ENCODE results near the gene OR4F15. TPM values are rescaled to one million over a fixed set of nuclear protein-coding genes. Genes with fewer than 3 reads are reported as not detected.

OR4F15 gene
- total and polyA plus RNA-seq, 3 experiments from 2014 or later: not detected

- CTCF ChIA-PET: no interaction called here
- H3K27me3 Mint-ChIP-seq: peaks cover 20 to 51% of the 10 kb centered on the region in 2 donors
These were observed 4.6 kb upstream of the OR4F15 start for GRCh38 chr15:101807345-101807945.

GRCh38 chr15:101808201-101808600 lies 3.8 kb upstream of the OR4F15 start:
- no peak overlapping the region for H3K4me3 ChIP-seq (ENCODE audit: low read length)
- ChIA-PET CTCF (no interaction called here), POLR2A (no interaction called here)
- Mint-ChIP-seq H3K4me1 (no peaks in the 10 kb centered on the region), H3K27me3 (peaks cover 21 to 56% of the 10 kb centered on the region in 2 donors), H3K27ac (no peak overlapping the region), H3K36me3 (no peaks in the 10 kb centered on the region), H3K4me3 (no peak overlapping the region), H3K9me3 (peaks cover 0 to 6% (median 0%) of the 10 kb centered on the region in 5 donors)
- no peaks in the 10 kb centered on the region for H3K4me1 ChIP-seq (ENCODE audit: insufficient read depth, low read length)
- H3K36me3 ChIP-seq (ENCODE audit: insufficient read depth, low read length): no peaks in the 10 kb centered on the region
- DNase-seq: no peak
- H3K9me3 ChIP-seq (ENCODE audit: low read length): no peaks in the 10 kb centered on the region
- no peak overlapping the region for H3K27ac ChIP-seq (ENCODE audit: low read depth, low read length)
- no peaks in the 10 kb centered on the region for H3K27me3 ChIP-seq (ENCODE audit: insufficient read depth, low read length, poor library complexity, severe bottlenecking)

More at GRCh38 chr15:101807345-101807945, 4.6 kb upstream of the OR4F15 start:
- DNase-seq: no peak
- Histone ChIP-seq H3K27ac (ENCODE audit: low read depth, low read length) (no peak overlapping the region), H3K27me3 (ENCODE audit: insufficient read depth, low read length, poor library complexity, severe bottlenecking) (no peaks in the 10 kb centered on the region), H3K9me3 (ENCODE audit: low read length) (no peaks in the 10 kb centered on the region), H3K36me3 (ENCODE audit: insufficient read depth, low read length) (no peaks in the 10 kb centered on the region), H3K4me1 (ENCODE audit: insufficient read depth, low read length) (no peaks in the 10 kb centered on the region), H3K4me3 (ENCODE audit: low read length) (no peak overlapping the region)
- H3K27ac Mint-ChIP-seq: no peak overlapping the region
- H3K36me3 Mint-ChIP-seq: no peaks in the 10 kb centered on the region
- H3K4me1 Mint-ChIP-seq: no peaks in the 10 kb centered on the region
- H3K4me3 Mint-ChIP-seq: no peak overlapping the region
- POLR2A ChIA-PET: no interaction called here
- peaks cover 0 to 6% (median 0%) of the 10 kb centered on the region in 5 donors for H3K9me3 Mint-ChIP-seq

GRCh38 chr15:101810456-101810855 lies 1.5 kb upstream of the OR4F15 start:
- DNase-seq: no peak
- peaks cover 20 to 51% of the 10 kb centered on the region in 2 donors for H3K27me3 Mint-ChIP-seq
- peaks cover 0 to 4% (median 0%) of the 10 kb centered on the region in 5 donors for H3K9me3 Mint-ChIP-seq
- H3K27me3 ChIP-seq (ENCODE audit: insufficient read depth, low read length, poor library complexity, severe bottlenecking): no peaks in the 10 kb centered on the region
- H3K4me1 Mint-ChIP-seq: no peaks in the 10 kb centered on the region
- no peaks in the 10 kb centered on the region for H3K36me3 ChIP-seq (ENCODE audit: insufficient read depth, low read length)
- ChIA-PET POLR2A (no interaction called here), CTCF (no interaction called here)
- no peaks in the 10 kb centered on the region for H3K36me3 Mint-ChIP-seq
- no peak overlapping the region for H3K27ac Mint-ChIP-seq
- no peaks in the 10 kb centered on the region for H3K4me1 ChIP-seq (ENCODE audit: insufficient read depth, low read length)
- H3K9me3 ChIP-seq (ENCODE audit: low read length): no peaks in the 10 kb centered on the region
- H3K27ac ChIP-seq (ENCODE audit: low read depth, low read length): no peak overlapping the region
- no peak overlapping the region for H3K4me3 ChIP-seq (ENCODE audit: low read length)
- H3K4me3 Mint-ChIP-seq: no peak overlapping the region

- H3K27ac Mint-ChIP-seq: no peak overlapping the region
- H3K4me3 Mint-ChIP-seq: no peak overlapping the region
- DNase-seq: no peak
- no peaks in the 10 kb centered on the region for H3K27me3 ChIP-seq (ENCODE audit: insufficient read depth, low read length, poor library complexity, severe bottlenecking)
- H3K4me1 ChIP-seq (ENCODE audit: insufficient read depth, low read length): no peaks in the 10 kb centered on the region
- H3K9me3 ChIP-seq (ENCODE audit: low read length): no peaks in the 10 kb centered on the region
- no peaks in the 10 kb centered on the region for H3K36me3 Mint-ChIP-seq
- POLR2A ChIA-PET: no interaction called here
- H3K36me3 ChIP-seq (ENCODE audit: insufficient read depth, low read length): no peaks in the 10 kb centered on the region
- no peak overlapping the region for H3K4me3 ChIP-seq (ENCODE audit: low read length)
- no peak overlapping the region for H3K27ac ChIP-seq (ENCODE audit: low read depth, low read length)
- peaks cover 0 to 4% (median 0%) of the 10 kb centered on the region in 5 donors for H3K9me3 Mint-ChIP-seq
- no peaks in the 10 kb centered on the region for H3K4me1 Mint-ChIP-seq
- CTCF ChIA-PET: no interaction called here
- peaks cover 16 to 53% of the 10 kb centered on the region in 2 donors for H3K27me3 Mint-ChIP-seq
These were observed 1.1 kb upstream of the OR4F15 start for GRCh38 chr15:101810876-101811275.

GRCh38 chr15:101813803-101814534 lies 2.0 kb downstream of the OR4F15 start:
- H3K9me3 ChIP-seq (ENCODE audit: low read length): no peaks in the 10 kb centered on the region
- Mint-ChIP-seq H3K4me3 (no peak overlapping the region), H3K36me3 (no peaks in the 10 kb centered on the region), H3K4me1 (no peaks in the 10 kb centered on the region), H3K9me3 (peaks cover 0 to 4% (median 0%) of the 10 kb centered on the region in 5 donors), H3K27me3 (peaks cover 17 to 46% of the 10 kb centered on the region in 2 donors), H3K27ac (no peak overlapping the region)
- no peak for DNase-seq
- H3K4me3 ChIP-seq (ENCODE audit: low read length): no peak overlapping the region
- POLR2A ChIA-PET: no interaction called here
- no peaks in the 10 kb centered on the region for H3K27me3 ChIP-seq (ENCODE audit: insufficient read depth, low read length, poor library complexity, severe bottlenecking)
- CTCF ChIA-PET: interaction anchor here (0.9 kb wide), 1 partner anchor 10 kb away, joined by 4 read pairs; no protein-coding TSS in a partner anchor
- H3K27ac ChIP-seq (ENCODE audit: low read depth, low read length): no peak overlapping the region
- H3K36me3 ChIP-seq (ENCODE audit: insufficient read depth, low read length): no peaks in the 10 kb centered on the region
- H3K4me1 ChIP-seq (ENCODE audit: insufficient read depth, low read length): no peaks in the 10 kb centered on the region

- no peaks in the 10 kb centered on the region for H3K36me3 ChIP-seq (ENCODE audit: insufficient read depth, low read length)
- Mint-ChIP-seq H3K9me3 (no peaks in the 10 kb centered on the region), H3K27me3 (peaks cover 14 to 34% of the 10 kb centered on the region in 2 donors), H3K27ac (no peak overlapping the region), H3K4me3 (no peak overlapping the region), H3K36me3 (no peaks in the 10 kb centered on the region), H3K4me1 (no peaks in the 10 kb centered on the region)
- no peaks in the 10 kb centered on the region for H3K9me3 ChIP-seq (ENCODE audit: low read length)
- ChIA-PET POLR2A (no interaction called here), CTCF (no interaction called here)
- no peak overlapping the region for H3K27ac ChIP-seq (ENCODE audit: low read depth, low read length)
- H3K27me3 ChIP-seq (ENCODE audit: insufficient read depth, low read length, poor library complexity, severe bottlenecking): peaks cover 3% of the 10 kb centered on the region
- no peaks in the 10 kb centered on the region for H3K4me1 ChIP-seq (ENCODE audit: insufficient read depth, low read length)
- no peak for DNase-seq
- H3K4me3 ChIP-seq (ENCODE audit: low read length): no peak overlapping the region
These were observed 8.8 kb downstream of the OR4F15 start for GRCh38 chr15:101820781-101821180.

GRCh38 chr15:101827257-101827656 lies 15.3 kb downstream of the OR4F15 start:
- H3K4me1 Mint-ChIP-seq: no peaks in the 10 kb centered on the region
- Histone ChIP-seq H3K9me3 (ENCODE audit: low read length) (no peaks in the 10 kb centered on the region), H3K27ac (ENCODE audit: low read depth, low read length) (no peak overlapping the region), H3K36me3 (ENCODE audit: insufficient read depth, low read length) (no peaks in the 10 kb centered on the region), H3K4me1 (ENCODE audit: insufficient read depth, low read length) (no peaks in the 10 kb centered on the region), H3K4me3 (ENCODE audit: low read length) (no peak overlapping the region), H3K27me3 (ENCODE audit: insufficient read depth, low read length, poor library complexity, severe bottlenecking) (no peaks in the 10 kb centered on the region)
- no peak overlapping the region for H3K27ac Mint-ChIP-seq
- H3K36me3 Mint-ChIP-seq: no peaks in the 10 kb centered on the region
- ChIA-PET POLR2A (no interaction called here), CTCF (no interaction called here)
- no peak for DNase-seq
- H3K4me3 Mint-ChIP-seq: no peak overlapping the region
- peaks cover 24 to 58% of the 10 kb centered on the region in 2 donors for H3K27me3 Mint-ChIP-seq
- H3K9me3 Mint-ChIP-seq: peaks cover 0 to 2% (median 2%) of the 10 kb centered on the region in 5 donors

- ChIA-PET POLR2A (no interaction called here), CTCF (no interaction called here)
- no peaks in the 10 kb centered on the region for H3K36me3 ChIP-seq (ENCODE audit: insufficient read depth, low read length)
- no peaks in the 10 kb centered on the region for H3K4me1 Mint-ChIP-seq
- H3K36me3 Mint-ChIP-seq: no peaks in the 10 kb centered on the region
- H3K4me3 ChIP-seq (ENCODE audit: low read length): no peak overlapping the region
- no peak overlapping the region for H3K27ac ChIP-seq (ENCODE audit: low read depth, low read length)
- H3K4me3 Mint-ChIP-seq: no peak overlapping the region
- H3K9me3 ChIP-seq (ENCODE audit: low read length): no peaks in the 10 kb centered on the region
- H3K4me1 ChIP-seq (ENCODE audit: insufficient read depth, low read length): no peaks in the 10 kb centered on the region
- DNase-seq: no peak
- peaks cover 20 to 47% of the 10 kb centered on the region in 2 donors for H3K27me3 Mint-ChIP-seq
- peak overlapping the region in 1 of 8 donors; percentile 87 for H3K27ac Mint-ChIP-seq
- H3K9me3 Mint-ChIP-seq: peaks cover 0 to 9% (median 4%) of the 10 kb centered on the region in 5 donors
- H3K27me3 ChIP-seq (ENCODE audit: insufficient read depth, low read length, poor library complexity, severe bottlenecking): peaks cover 4% of the 10 kb centered on the region
These were observed 16.8 kb downstream of the OR4F15 start for GRCh38 chr15:101828774-101829173.

Measured in CD8-positive, alpha-beta memory T cell (primary cell).